Measurements from ENCODE around the gene HSPA14.

The HSPA14 gene

GRCh38 chr10:14876764-14877163 lies 38.7 kb downstream of the HSPA14 start:
- no peaks in the 10 kb centered on the region for H3K36me3 Mint-ChIP-seq (ENCODE audit: low read depth)
- H3K4me3 Mint-ChIP-seq: peak overlapping the region; percentile 97 to 99 (median 99)
- peak overlapping the region; percentile 96 to 99 (median 99) for H3K27ac Mint-ChIP-seq
- no peaks in the 10 kb centered on the region for H3K9me3 Mint-ChIP-seq
- no peaks in the 10 kb centered on the region for H3K27me3 Mint-ChIP-seq (ENCODE audit: low read depth)
- H3K4me1 Mint-ChIP-seq: peaks cover 25% of the 10 kb centered on the region
- TF ChIP-seq CTCF (IDR thresholded peaks at IDR 0.05; ENCODE audit: unreplicated experiment in 3 of 3): no peak

GRCh38 chr10:14878266-14879123 lies 40.4 kb downstream of the HSPA14 start, which contains the start of gene SUV39H2:
Gene SUV39H2 (plus strand): TSS chr10:14878866. CDS start chr10:14878889, 23 bp downstream.
- TF ChIP-seq CTCF (IDR thresholded peaks at IDR 0.05; ENCODE audit: unreplicated experiment in 3 of 3): no peak
- H3K27ac Mint-ChIP-seq: peak within 1 kb of the TSS; percentile 96 to 99 (median 99)
- H3K4me1 Mint-ChIP-seq: peaks cover 25% of the 10 kb centered on the region
- peak within 1 kb of the TSS; percentile 97 to 99 (median 99) for H3K4me3 Mint-ChIP-seq
- peaks cover 6% of the 10 kb centered on the region for H3K36me3 Mint-ChIP-seq (ENCODE audit: low read depth)
- no peaks in the 10 kb centered on the region for H3K27me3 Mint-ChIP-seq (ENCODE audit: low read depth)
- no peaks in the 10 kb centered on the region for H3K9me3 Mint-ChIP-seq

GRCh38 chr10:14879124-14879927 lies 41.2 kb downstream of the HSPA14 start:
- H3K27me3 Mint-ChIP-seq (ENCODE audit: low read depth): no peaks in the 10 kb centered on the region

GRCh38 chr10:14879928-14880193 lies 41.8 kb downstream of the HSPA14 start:
- no peak for TF ChIP-seq CTCF (IDR thresholded peaks at IDR 0.05; ENCODE audit: unreplicated experiment in 3 of 3)
- peaks cover 25% of the 10 kb centered on the region for H3K4me1 Mint-ChIP-seq
- H3K9me3 Mint-ChIP-seq: no peaks in the 10 kb centered on the region

More at GRCh38 chr10:14879124-14879927, 41.2 kb downstream of the HSPA14 start:
- Mint-ChIP-seq H3K27ac (peak overlapping the region; percentile 59 to 89 (median 86)), H3K4me1 (peaks cover 25% of the 10 kb centered on the region), H3K4me3 (peak overlapping the region; percentile 94 to 96 (median 95)), H3K9me3 (no peaks in the 10 kb centered on the region), H3K36me3 (ENCODE audit: low read depth) (peaks cover 6% of the 10 kb centered on the region)
- TF ChIP-seq CTCF (IDR thresholded peaks at IDR 0.05; ENCODE audit: unreplicated experiment in 3 of 3): no peak

GRCh38 chr10:14880229-14880628 lies 42.1 kb downstream of the HSPA14 start:
- Mint-ChIP-seq H3K27me3 (ENCODE audit: low read depth) (no peaks in the 10 kb centered on the region), H3K36me3 (ENCODE audit: low read depth) (peaks cover 6% of the 10 kb centered on the region), H3K4me3 (peak overlapping the region; percentile 94 to 96 (median 95)), H3K27ac (peak overlapping the region in 2 of 3 experiments; percentile 59 to 86), H3K9me3 (no peaks in the 10 kb centered on the region), H3K4me1 (peaks cover 25% of the 10 kb centered on the region)
- no peak for TF ChIP-seq CTCF (IDR thresholded peaks at IDR 0.05; ENCODE audit: unreplicated experiment in 3 of 3)

More at GRCh38 chr10:14879928-14880193, 41.8 kb downstream of the HSPA14 start:
- Mint-ChIP-seq H3K27me3 (ENCODE audit: low read depth) (no peaks in the 10 kb centered on the region), H3K4me3 (peak overlapping the region; percentile 94 to 96 (median 95)), H3K27ac (peak overlapping the region in 2 of 3 experiments; percentile 59 to 86), H3K36me3 (ENCODE audit: low read depth) (peaks cover 6% of the 10 kb centered on the region)
